ENCODE measurements around the gene CPAMD8. TPM values are rescaled to one million over a fixed set of nuclear protein-coding genes. Genes with fewer than 3 reads are reported as not detected.

CPAMD8 gene
- total RNA-seq, 2 experiments from 2014 or later, result 0.11 to 0.41 TPM

- intact Hi-C loops (cut with DNase I, micrococcal nuclease), result no loop called here
- POLR2A ChIA-PET, result no interaction called here
- Mint-ChIP-seq H3K4me1 (no peaks in the 10 kb centered on the region), H3K9me3 (ENCODE audit: low read depth) (peaks cover 16% of the 10 kb centered on the region), H3K36me3 (ENCODE audit: low read depth) (no peaks in the 10 kb centered on the region), H3K27me3 (peaks cover 6% of the 10 kb centered on the region), H3K27ac (no peak overlapping the region), H3K4me3 (no peak overlapping the region)
- DNase-seq, result no peak
- ATAC-seq, result no peak
- CTCF ChIA-PET, result no interaction called here
Measured at GRCh38 chr19:16912780-16913179, 113.8 kb downstream of the CPAMD8 start.

- CTCF ChIA-PET, result interaction anchor here (0.5 to 0.6 kb wide), 2 partner anchors 207 to 459 kb away, joined by 3 read pairs; no protein-coding TSS in a partner anchor
- H3K4me1 Mint-ChIP-seq, result no peaks in the 10 kb centered on the region
- H3K4me3 Mint-ChIP-seq, result no peak overlapping the region
- intact Hi-C loops (cut with DNase I, micrococcal nuclease), result no loop called here
- peaks cover 16% of the 10 kb centered on the region for H3K9me3 Mint-ChIP-seq (ENCODE audit: low read depth)
- POLR2A ChIA-PET, result no interaction called here
- no peak overlapping the region for H3K27ac Mint-ChIP-seq
- H3K36me3 Mint-ChIP-seq (ENCODE audit: low read depth), result no peaks in the 10 kb centered on the region
- ATAC-seq (no peak), DNase-seq (no peak)
- no peaks in the 10 kb centered on the region for H3K27me3 Mint-ChIP-seq
Measured at GRCh38 chr19:16911046-16911445, 115.6 kb downstream of the CPAMD8 start.

- no peak overlapping the region for H3K27ac Mint-ChIP-seq
- ATAC-seq (no peak), DNase-seq (no peak)
- CTCF ChIA-PET, result interaction anchor here (0.6 to 1.0 kb wide), 2 partner anchors 136 to 146 kb away, joined by 3 read pairs; no protein-coding TSS in a partner anchor
- intact Hi-C loops (cut with DNase I, micrococcal nuclease), result loop anchor here in 1 of 2 experiments (10.0 kb wide), 1 partner anchor 134 kb away; no protein-coding TSS in a partner anchor
- H3K36me3 Mint-ChIP-seq (ENCODE audit: low read depth), result no peaks in the 10 kb centered on the region
- no peaks in the 10 kb centered on the region for H3K27me3 Mint-ChIP-seq
- H3K4me1 Mint-ChIP-seq, result no peaks in the 10 kb centered on the region
- H3K4me3 Mint-ChIP-seq, result no peak overlapping the region
- peaks cover 14% of the 10 kb centered on the region for H3K9me3 Mint-ChIP-seq (ENCODE audit: low read depth)
- POLR2A ChIA-PET, result no interaction called here
Measured at GRCh38 chr19:16908759-16909158, 117.9 kb downstream of the CPAMD8 start.

GRCh38 chr19:16904599-16904998 lies 122.0 kb downstream of the CPAMD8 start:
- ATAC-seq, result no peak

GRCh38 chr19:16903347-16903746 lies 123.3 kb downstream of the CPAMD8 start:
- CTCF ChIA-PET, result no interaction called here
- no peaks in the 10 kb centered on the region for H3K9me3 Mint-ChIP-seq (ENCODE audit: low read depth)
- H3K27ac Mint-ChIP-seq, result no peak overlapping the region
- no peaks in the 10 kb centered on the region for H3K36me3 Mint-ChIP-seq (ENCODE audit: low read depth)
- peaks cover 8% of the 10 kb centered on the region for H3K4me1 Mint-ChIP-seq
- intact Hi-C loops (cut with DNase I, micrococcal nuclease), result loop anchor here in 1 of 2 experiments (10.0 kb wide), 1 partner anchor 129 kb away; no protein-coding TSS in a partner anchor
- peaks cover 6% of the 10 kb centered on the region for H3K27me3 Mint-ChIP-seq
- POLR2A ChIA-PET, result no interaction called here
- no peak overlapping the region for H3K4me3 Mint-ChIP-seq
- no peak for DNase-seq
- no peak for ATAC-seq

More at GRCh38 chr19:16904599-16904998, 122.0 kb downstream of the CPAMD8 start:
- ChIA-PET CTCF (interaction anchor here (0.7 kb wide), 1 partner anchor 231 kb away, joined by 3 read pairs; no protein-coding TSS in a partner anchor), POLR2A (no interaction called here)
- no peak overlapping the region for H3K27ac Mint-ChIP-seq
- intact Hi-C loops (cut with DNase I, micrococcal nuclease), result loop anchor here in 1 of 2 experiments (10.0 kb wide), 1 partner anchor 130 kb away; no protein-coding TSS in a partner anchor
- no peaks in the 10 kb centered on the region for H3K36me3 Mint-ChIP-seq (ENCODE audit: low read depth)
- peaks cover 3% of the 10 kb centered on the region for H3K27me3 Mint-ChIP-seq
- H3K4me1 Mint-ChIP-seq, result peaks cover 4% of the 10 kb centered on the region
- DNase-seq, result no peak
- H3K4me3 Mint-ChIP-seq, result no peak overlapping the region
- no peaks in the 10 kb centered on the region for H3K9me3 Mint-ChIP-seq (ENCODE audit: low read depth)

- intact Hi-C loops (cut with DNase I, micrococcal nuclease), result loop anchor here in 1 of 2 experiments (10.0 kb wide), 1 partner anchor 128 kb away; no protein-coding TSS in a partner anchor
- H3K27ac Mint-ChIP-seq, result no peak overlapping the region
- H3K27me3 Mint-ChIP-seq, result peaks cover 10% of the 10 kb centered on the region
- DNase-seq, result no peak
- CTCF ChIA-PET, result no interaction called here
- no peak for ATAC-seq
- POLR2A ChIA-PET, result no interaction called here
- H3K9me3 Mint-ChIP-seq (ENCODE audit: low read depth), result no peaks in the 10 kb centered on the region
- peaks cover 9% of the 10 kb centered on the region for H3K4me1 Mint-ChIP-seq
- H3K36me3 Mint-ChIP-seq (ENCODE audit: low read depth), result no peaks in the 10 kb centered on the region
- no peak overlapping the region for H3K4me3 Mint-ChIP-seq
Measured at GRCh38 chr19:16902545-16902944, 124.1 kb downstream of the CPAMD8 start.

- ATAC-seq (no peak), DNase-seq (no peak)
- Mint-ChIP-seq H3K27me3 (peaks cover 11% of the 10 kb centered on the region), H3K27ac (no peak overlapping the region), H3K9me3 (ENCODE audit: low read depth) (no peaks in the 10 kb centered on the region), H3K4me1 (peaks cover 9% of the 10 kb centered on the region), H3K4me3 (no peak overlapping the region), H3K36me3 (ENCODE audit: low read depth) (no peaks in the 10 kb centered on the region)
- intact Hi-C loops (cut with DNase I, micrococcal nuclease), result loop anchor here in 1 of 2 experiments (10.0 kb wide), 1 partner anchor 127 kb away; no protein-coding TSS in a partner anchor
- ChIA-PET CTCF (interaction anchor here (0.6 kb wide), 1 partner anchor 224 kb away, joined by 3 read pairs; no protein-coding TSS in a partner anchor), POLR2A (no interaction called here)
Measured at GRCh38 chr19:16901491-16902175, 125.0 kb downstream of the CPAMD8 start.

GRCh38 chr19:16899566-16900075 lies 127.0 kb downstream of the CPAMD8 start:
- no peak overlapping the region for H3K27ac Mint-ChIP-seq
- H3K27me3 Mint-ChIP-seq, result peaks cover 19% of the 10 kb centered on the region
- DNase-seq, result peak; percentile 65

GRCh38 chr19:16898361-16899015 lies 128.1 kb downstream of the CPAMD8 start:
- Mint-ChIP-seq H3K4me1 (peaks cover 12% of the 10 kb centered on the region), H3K27me3 (peaks cover 22% of the 10 kb centered on the region), H3K36me3 (ENCODE audit: low read depth) (no peaks in the 10 kb centered on the region), H3K27ac (no peak overlapping the region), H3K4me3 (peak overlapping the region; percentile 32), H3K9me3 (ENCODE audit: low read depth) (no peaks in the 10 kb centered on the region)
- intact Hi-C loops (cut with DNase I, micrococcal nuclease), result loop anchor here in 1 of 2 experiments (1.0 to 10.0 kb wide), 2 partner anchors 127 to 366 kb away; partner anchors contain the start of genes BABAM1 and USHBP1
- DNase-seq (no peak), ATAC-seq (no peak)
- ChIA-PET CTCF (no interaction called here), POLR2A (no interaction called here)

More at GRCh38 chr19:16899566-16900075, 127.0 kb downstream of the CPAMD8 start:
- ChIA-PET POLR2A (no interaction called here), CTCF (interaction anchor here (0.6 to 0.8 kb wide), 2 partner anchors 30 to 123 kb away, joined by 3 read pairs; no protein-coding TSS in a partner anchor)
- H3K4me3 Mint-ChIP-seq, result no peak overlapping the region
- intact Hi-C loops (cut with DNase I, micrococcal nuclease), result loop anchor here (1.0 to 10.0 kb wide), 3 partner anchors 125 to 365 kb away; partner anchors contain the start of genes BABAM1 (in 1 of the 2) and USHBP1 (in 1 of the 2)
- H3K9me3 Mint-ChIP-seq (ENCODE audit: low read depth), result no peaks in the 10 kb centered on the region
- no peaks in the 10 kb centered on the region for H3K36me3 Mint-ChIP-seq (ENCODE audit: low read depth)
- peaks cover 11% of the 10 kb centered on the region for H3K4me1 Mint-ChIP-seq
- ATAC-seq, result peak; percentile 47

GRCh38 chr19:16897856-16898161 lies 128.8 kb downstream of the CPAMD8 start:
- intact Hi-C loops (cut with DNase I, micrococcal nuclease), result loop anchor here in 1 of 2 experiments (1.0 to 10.0 kb wide), 8 partner anchors 69 to 426 kb away; partner anchors contain the start of genes BABAM1, C19orf44, CALR3 and HAUS8
- H3K9me3 Mint-ChIP-seq (ENCODE audit: low read depth), result no peaks in the 10 kb centered on the region
- H3K4me1 Mint-ChIP-seq, result peaks cover 16% of the 10 kb centered on the region
- DNase-seq (no peak), ATAC-seq (peak; percentile 19)
- H3K27ac Mint-ChIP-seq, result no peak overlapping the region
- H3K27me3 Mint-ChIP-seq, result peaks cover 22% of the 10 kb centered on the region
- no peak overlapping the region for H3K4me3 Mint-ChIP-seq
- ChIA-PET CTCF (no interaction called here), POLR2A (no interaction called here)
- H3K36me3 Mint-ChIP-seq (ENCODE audit: low read depth), result no peaks in the 10 kb centered on the region

- CTCF ChIA-PET, result no interaction called here
- peak; percentile 53 for ATAC-seq
- Mint-ChIP-seq H3K9me3 (ENCODE audit: low read depth) (no peaks in the 10 kb centered on the region), H3K4me3 (peak overlapping the region; percentile 43), H3K27ac (no peak overlapping the region), H3K27me3 (peaks cover 27% of the 10 kb centered on the region), H3K4me1 (peaks cover 16% of the 10 kb centered on the region), H3K36me3 (ENCODE audit: low read depth) (no peaks in the 10 kb centered on the region)
- POLR2A ChIA-PET, result no interaction called here
- intact Hi-C loops (cut with DNase I, micrococcal nuclease), result loop anchor here in 1 of 2 experiments (1.0 to 10.0 kb wide), 8 partner anchors 68 to 425 kb away; partner anchors contain the start of genes BABAM1, C19orf44, CALR3 and HAUS8
- peak; percentile 80 for DNase-seq
Measured at GRCh38 chr19:16897029-16897855, 129.4 kb downstream of the CPAMD8 start.
